Epithelial cell of esophagus (primary cell): Measurements from ENCODE around the gene RALA.

Experiments
- DNase-seq: peaks from one replicate; pipeline ENCODE4 v3.0.0; 2010; ENCODE audit warnings: low read depth
- H3K4me3 ChIP-seq: 2 replicates; pipeline ENCODE4 v1.5.1; 2011; ENCODE audit warnings: mild to moderate bottlenecking, low read length, control low read depth
- TF ChIP-seq, protein P1 (sequence below): IDR thresholded peaks from 2 replicates; pipeline ENCODE4 v1.5.1; 2011; ENCODE audit warnings: low read depth, mild to moderate bottlenecking, low read length, control low read depth, inconsistent platforms; ENCODE audit not compliant: insufficient read depth; ENCODE audit errors: missing control alignments

RALA gene, protein sequence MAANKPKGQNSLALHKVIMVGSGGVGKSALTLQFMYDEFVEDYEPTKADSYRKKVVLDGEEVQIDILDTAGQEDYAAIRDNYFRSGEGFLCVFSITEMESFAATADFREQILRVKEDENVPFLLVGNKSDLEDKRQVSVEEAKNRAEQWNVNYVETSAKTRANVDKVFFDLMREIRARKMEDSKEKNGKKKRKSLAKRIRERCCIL

GRCh38 chr7:39623047-39623731 lies at the start of gene RALA:
Gene RALA (plus strand): TSS chr7:39623572. CDS start chr7:39686668, 63,096 bp downstream.
- DNase-seq, result peak; percentile 93
- H3K4me3 ChIP-seq, result peak within 1 kb of the TSS; percentile 82
- TF ChIP-seq, protein P1, sequence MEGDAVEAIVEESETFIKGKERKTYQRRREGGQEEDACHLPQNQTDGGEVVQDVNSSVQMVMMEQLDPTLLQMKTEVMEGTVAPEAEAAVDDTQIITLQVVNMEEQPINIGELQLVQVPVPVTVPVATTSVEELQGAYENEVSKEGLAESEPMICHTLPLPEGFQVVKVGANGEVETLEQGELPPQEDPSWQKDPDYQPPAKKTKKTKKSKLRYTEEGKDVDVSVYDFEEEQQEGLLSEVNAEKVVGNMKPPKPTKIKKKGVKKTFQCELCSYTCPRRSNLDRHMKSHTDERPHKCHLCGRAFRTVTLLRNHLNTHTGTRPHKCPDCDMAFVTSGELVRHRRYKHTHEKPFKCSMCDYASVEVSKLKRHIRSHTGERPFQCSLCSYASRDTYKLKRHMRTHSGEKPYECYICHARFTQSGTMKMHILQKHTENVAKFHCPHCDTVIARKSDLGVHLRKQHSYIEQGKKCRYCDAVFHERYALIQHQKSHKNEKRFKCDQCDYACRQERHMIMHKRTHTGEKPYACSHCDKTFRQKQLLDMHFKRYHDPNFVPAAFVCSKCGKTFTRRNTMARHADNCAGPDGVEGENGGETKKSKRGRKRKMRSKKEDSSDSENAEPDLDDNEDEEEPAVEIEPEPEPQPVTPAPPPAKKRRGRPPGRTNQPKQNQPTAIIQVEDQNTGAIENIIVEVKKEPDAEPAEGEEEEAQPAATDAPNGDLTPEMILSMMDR, result no peak

DNA sequence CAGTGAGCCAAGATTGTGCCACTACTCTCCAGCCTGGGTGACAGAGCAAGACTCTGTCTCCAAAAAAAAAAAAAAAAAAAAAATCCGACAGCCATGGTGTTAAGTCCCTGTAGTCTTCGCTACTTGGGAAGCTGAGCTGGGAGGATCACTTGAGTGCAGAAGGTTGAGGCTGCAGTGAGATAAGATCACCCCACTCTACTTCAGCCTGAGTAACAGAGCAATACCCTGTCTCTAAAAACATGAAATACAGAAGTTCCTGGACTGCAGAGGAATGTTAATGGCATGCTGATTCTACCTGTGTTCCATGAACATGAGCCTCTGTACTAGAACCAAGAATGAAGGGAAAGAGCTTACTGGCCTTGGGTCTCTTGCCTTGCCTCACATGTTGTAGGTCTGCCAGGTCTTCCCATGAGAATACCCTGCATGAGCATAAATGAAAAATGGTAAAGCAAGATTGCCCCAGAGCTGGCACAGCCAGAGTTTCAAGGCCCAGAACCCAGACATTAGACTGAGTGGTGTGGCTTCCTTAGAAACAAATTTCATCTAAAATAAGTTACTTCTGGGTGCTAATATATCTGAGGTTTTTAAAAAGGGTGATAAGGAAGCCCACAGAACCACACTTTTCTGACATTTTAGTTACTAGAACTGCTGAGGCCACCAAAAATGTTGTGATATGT lies 48.6 kb upstream of the RALA start:
- no peak overlapping the region for H3K4me3 ChIP-seq
- TF ChIP-seq, protein P1, result no peak
- DNase-seq, result no peak

DNA sequence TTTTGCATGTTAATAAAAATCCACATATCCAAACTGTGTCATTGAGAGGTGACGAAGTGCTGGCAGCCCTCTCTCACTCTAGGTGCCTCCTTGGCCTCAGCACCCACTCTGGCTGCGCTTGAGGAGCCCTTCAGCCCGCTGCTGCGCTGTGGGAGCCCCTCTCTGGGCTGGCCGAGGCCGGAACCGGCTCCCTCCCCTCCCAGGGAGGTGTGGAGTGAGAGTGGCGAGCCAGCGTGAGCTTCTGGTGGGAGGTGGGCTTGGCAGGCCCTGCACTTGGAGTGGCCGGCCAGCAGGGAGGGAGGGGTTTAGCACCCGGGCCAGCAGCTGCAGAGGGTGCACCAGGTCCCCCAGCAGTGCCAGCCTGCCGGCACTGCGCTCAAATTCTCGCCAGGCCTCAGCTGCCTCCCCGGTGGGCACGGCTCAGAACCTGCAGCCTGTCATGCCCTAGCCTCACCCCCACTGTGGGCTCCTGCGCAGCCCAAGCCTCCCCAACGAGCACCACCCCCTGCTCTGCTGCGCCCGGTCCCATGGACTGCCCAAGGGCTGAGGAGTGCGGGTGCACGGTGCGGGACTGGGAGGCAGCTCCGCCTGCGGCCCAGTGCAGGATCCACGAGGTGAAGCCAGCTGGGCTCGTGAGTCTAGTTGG lies 46.0 kb upstream of the RALA start:
- TF ChIP-seq, protein P1, result no peak
- H3K4me3 ChIP-seq, result no peak overlapping the region
- no peak for DNase-seq

DNA sequence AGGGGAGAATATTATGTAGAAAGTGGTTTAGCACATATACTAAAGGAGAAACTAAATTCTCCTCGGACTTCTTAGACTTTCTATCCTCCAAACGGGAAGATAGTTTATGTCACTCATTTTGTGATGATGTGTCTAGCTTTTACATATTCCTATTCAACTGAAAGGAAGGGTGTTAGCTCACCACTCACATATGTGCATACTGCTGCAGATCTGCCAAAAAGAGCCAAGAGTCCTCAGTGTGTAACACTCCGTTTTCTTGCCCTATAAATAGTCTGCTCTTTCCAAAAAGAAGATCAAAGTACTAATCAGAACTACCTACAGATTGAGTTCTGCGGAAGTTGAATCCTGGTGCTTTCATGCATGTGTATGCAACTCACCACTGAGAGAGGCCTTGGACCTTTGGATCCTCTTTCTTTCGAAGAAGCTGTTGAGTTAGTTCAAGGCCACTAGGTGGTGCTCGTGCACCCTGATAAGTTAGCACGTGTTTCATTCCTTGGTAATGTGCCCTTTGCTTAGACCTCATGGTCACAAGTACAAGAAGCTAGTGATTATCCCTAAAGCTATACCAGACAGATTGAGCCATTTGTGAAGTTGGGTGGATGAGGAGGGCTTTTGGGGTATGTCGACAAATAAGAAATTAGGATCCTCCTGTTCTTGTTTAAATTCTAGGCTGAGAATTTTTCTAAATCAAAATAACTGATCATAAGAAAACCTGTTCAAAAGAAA lies 43.1 kb upstream of the RALA start:
- TF ChIP-seq, protein P1, result peak; percentile 86
- DNase-seq, result peak; percentile 93
- H3K4me3 ChIP-seq, result no peak overlapping the region

DNA sequence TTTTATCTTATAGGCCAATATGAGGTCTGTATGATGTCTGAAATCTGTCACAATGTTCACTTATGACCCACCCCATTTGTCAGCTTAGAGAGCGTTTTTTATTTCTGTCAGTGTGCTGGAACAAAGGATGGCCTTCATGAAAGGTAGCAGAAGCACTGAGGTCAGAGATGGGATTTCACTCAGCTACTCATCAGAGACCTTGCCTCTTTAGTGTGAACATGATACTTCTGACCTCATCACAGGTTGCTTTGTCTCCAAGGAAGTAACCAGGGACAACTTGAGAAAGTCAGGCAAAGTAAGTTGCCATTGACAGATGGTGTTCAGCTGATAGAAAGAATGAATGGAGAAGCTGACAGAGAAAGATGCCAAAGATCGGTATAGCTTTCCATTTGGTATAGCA lies 40.8 kb upstream of the RALA start:
- no peak for DNase-seq
- TF ChIP-seq, protein P1, result no peak
- H3K4me3 ChIP-seq, result no peak overlapping the region

- no peak overlapping the region for H3K4me3 ChIP-seq
- no peak for DNase-seq
- TF ChIP-seq, protein P1, result no peak
These were observed 39.8 kb upstream of the RALA start for GRCh38 chr7:39583539-39583938.
